Duodenal mucosa (tissue), 2 donors: ENCODE data around the gene PROKR1.
A peak's percentile ranks its signal among the peaks of the same experiment; 100 is the strongest.

Experiments
- H3K27ac ChIP-seq: one replicate; pipeline ENCODE4 v1.7.0; 2013; ENCODE audit warnings: low read depth, low read length
- H3K27me3 ChIP-seq, 2 donors: one replicate each; pipeline ENCODE4 v1.7.0; 2013; ENCODE audit warnings: low read length in 2 of 2, control low read depth in 1 of 2; ENCODE audit not compliant: insufficient read depth in 2 of 2, control insufficient read depth in 1 of 2
- H3K36me3 ChIP-seq, 2 donors: one replicate each; pipeline ENCODE4 v1.7.0; 2013; ENCODE audit warnings: low read length in 2 of 2, control low read depth in 1 of 2; ENCODE audit not compliant: insufficient read depth in 2 of 2, control insufficient read depth in 1 of 2
- H3K4me1 ChIP-seq, 2 donors: one replicate each; pipeline ENCODE4 v1.7.0; 2013; ENCODE audit warnings: low read length in 2 of 2, control low read depth in 1 of 2; ENCODE audit not compliant: insufficient read depth in 2 of 2, control insufficient read depth in 1 of 2
- H3K4me3 ChIP-seq, 2 donors: one replicate each; pipeline ENCODE4 v1.7.0; 2013; ENCODE audit warnings: low read length in 2 of 2, low read depth in 1 of 2
- H3K9ac ChIP-seq, 2 donors: one replicate each; pipeline ENCODE4 v1.7.0; 2013; ENCODE audit warnings: low read length in 2 of 2, low read depth in 1 of 2
- H3K9me3 ChIP-seq, 2 donors: one replicate each; pipeline ENCODE4 v1.7.0; 2013; ENCODE audit warnings: low read length in 2 of 2, control low read depth in 1 of 2; ENCODE audit not compliant: control insufficient read depth in 1 of 2

Gene PROKR1

GRCh38 chr2:68612765-68613519, 30.4 kb upstream of the PROKR1 start:
- H3K4me3 ChIP-seq = no peak overlapping the region
- H3K27ac ChIP-seq = no peak overlapping the region
- no peaks in the 10 kb centered on the region for H3K4me1 ChIP-seq
- no peaks in the 10 kb centered on the region for H3K36me3 ChIP-seq
- peaks cover 0 to 2% of the 10 kb centered on the region in 2 donors for H3K9me3 ChIP-seq
- H3K27me3 ChIP-seq = no peaks in the 10 kb centered on the region
- H3K9ac ChIP-seq = no peak overlapping the region

GRCh38 chr2:68620772-68621171, 22.6 kb upstream of the PROKR1 start:
- no peaks in the 10 kb centered on the region for H3K36me3 ChIP-seq
- no peak overlapping the region for H3K27ac ChIP-seq
- H3K4me1 ChIP-seq = no peaks in the 10 kb centered on the region
- peaks cover 0 to 3% of the 10 kb centered on the region in 2 donors for H3K9me3 ChIP-seq
- no peaks in the 10 kb centered on the region for H3K27me3 ChIP-seq
- H3K9ac ChIP-seq = no peak overlapping the region
- no peak overlapping the region for H3K4me3 ChIP-seq

- no peaks in the 10 kb centered on the region for H3K27me3 ChIP-seq
- peaks cover 0 to 3% of the 10 kb centered on the region in 2 donors for H3K9me3 ChIP-seq
- no peaks in the 10 kb centered on the region for H3K4me1 ChIP-seq
- H3K27ac ChIP-seq = no peak overlapping the region
- H3K4me3 ChIP-seq = no peak overlapping the region
- H3K9ac ChIP-seq = no peak overlapping the region
- no peaks in the 10 kb centered on the region for H3K36me3 ChIP-seq
Observed at GRCh38 chr2:68623820-68624219, 19.6 kb upstream of the PROKR1 start.

- H3K9me3 ChIP-seq = no peaks in the 10 kb centered on the region
- H3K4me3 ChIP-seq = no peak overlapping the region
- H3K27ac ChIP-seq = no peak overlapping the region
- H3K36me3 ChIP-seq = no peaks in the 10 kb centered on the region
- H3K4me1 ChIP-seq = no peaks in the 10 kb centered on the region
- H3K27me3 ChIP-seq = no peaks in the 10 kb centered on the region
- H3K9ac ChIP-seq = no peak overlapping the region
Observed at GRCh38 chr2:68627615-68628014, 15.8 kb upstream of the PROKR1 start.

GRCh38 chr2:68632021-68632420, 11.4 kb upstream of the PROKR1 start:
- no peak overlapping the region for H3K9ac ChIP-seq
- no peaks in the 10 kb centered on the region for H3K9me3 ChIP-seq
- H3K4me1 ChIP-seq = no peaks in the 10 kb centered on the region
- no peak overlapping the region for H3K4me3 ChIP-seq
- no peak overlapping the region for H3K27ac ChIP-seq
- no peaks in the 10 kb centered on the region for H3K27me3 ChIP-seq
- H3K36me3 ChIP-seq = no peaks in the 10 kb centered on the region

GRCh38 chr2:68637047-68637446, 6.3 kb upstream of the PROKR1 start:
- H3K36me3 ChIP-seq = no peaks in the 10 kb centered on the region
- H3K27me3 ChIP-seq = peaks cover 3 to 4% of the 10 kb centered on the region in 2 donors

GRCh38 chr2:68643874-68644485, 601 bp downstream of the PROKR1 start:
- H3K27ac ChIP-seq = no peak overlapping the region
- peaks cover 0 to 5% of the 10 kb centered on the region in 2 donors for H3K4me1 ChIP-seq
- peaks cover 39 to 43% of the 10 kb centered on the region in 2 donors for H3K27me3 ChIP-seq
- peak overlapping the region; percentile 48 to 49 for H3K4me3 ChIP-seq
- H3K9ac ChIP-seq = no peak overlapping the region
- no peaks in the 10 kb centered on the region for H3K36me3 ChIP-seq
- no peaks in the 10 kb centered on the region for H3K9me3 ChIP-seq

More at GRCh38 chr2:68637047-68637446, 6.3 kb upstream of the PROKR1 start:
- Histone ChIP-seq H3K4me3 (no peak overlapping the region), H3K9ac (no peak overlapping the region), H3K9me3 (no peaks in the 10 kb centered on the region), H3K4me1 (no peaks in the 10 kb centered on the region), H3K27ac (no peak overlapping the region)

- H3K9ac ChIP-seq = no peak overlapping the region
- H3K27me3 ChIP-seq = peaks cover 39 to 43% of the 10 kb centered on the region in 2 donors
- no peaks in the 10 kb centered on the region for H3K36me3 ChIP-seq
- H3K9me3 ChIP-seq = no peaks in the 10 kb centered on the region
- H3K4me1 ChIP-seq = peaks cover 0 to 5% of the 10 kb centered on the region in 2 donors
- H3K27ac ChIP-seq = no peak overlapping the region
- no peak overlapping the region for H3K4me3 ChIP-seq
Observed at GRCh38 chr2:68645523-68645922, 2.1 kb downstream of the PROKR1 start.

GRCh38 chr2:68646303-68646702, 2.9 kb downstream of the PROKR1 start:
- Histone ChIP-seq H3K4me3 (no peak overlapping the region), H3K27ac (no peak overlapping the region), H3K9me3 (no peaks in the 10 kb centered on the region), H3K36me3 (no peaks in the 10 kb centered on the region), H3K27me3 (peaks cover 38 to 42% of the 10 kb centered on the region in 2 donors), H3K4me1 (peaks cover 0 to 5% of the 10 kb centered on the region in 2 donors), H3K9ac (no peak overlapping the region)

- Histone ChIP-seq H3K4me1 (peaks cover 0 to 9% of the 10 kb centered on the region in 2 donors), H3K4me3 (no peak overlapping the region), H3K9me3 (no peaks in the 10 kb centered on the region), H3K27ac (no peak overlapping the region), H3K9ac (no peak overlapping the region), H3K36me3 (no peaks in the 10 kb centered on the region), H3K27me3 (peaks cover 13 to 19% of the 10 kb centered on the region in 2 donors)
Observed at GRCh38 chr2:68650645-68651044, 7.3 kb downstream of the PROKR1 start.
